Measurements from ENCODE around the gene EEIG1. TPM values are rescaled to one million over a fixed set of nuclear protein-coding genes. Genes with fewer than 3 reads are reported as not detected.

Gene EEIG1
- total and polyA plus RNA-seq, 9 of the 15 experiments (the other 6 are each of a cell fraction or from before 2014, with no cell fraction given), result 0.17 to 16.7 (median 3.6) TPM

DNA sequence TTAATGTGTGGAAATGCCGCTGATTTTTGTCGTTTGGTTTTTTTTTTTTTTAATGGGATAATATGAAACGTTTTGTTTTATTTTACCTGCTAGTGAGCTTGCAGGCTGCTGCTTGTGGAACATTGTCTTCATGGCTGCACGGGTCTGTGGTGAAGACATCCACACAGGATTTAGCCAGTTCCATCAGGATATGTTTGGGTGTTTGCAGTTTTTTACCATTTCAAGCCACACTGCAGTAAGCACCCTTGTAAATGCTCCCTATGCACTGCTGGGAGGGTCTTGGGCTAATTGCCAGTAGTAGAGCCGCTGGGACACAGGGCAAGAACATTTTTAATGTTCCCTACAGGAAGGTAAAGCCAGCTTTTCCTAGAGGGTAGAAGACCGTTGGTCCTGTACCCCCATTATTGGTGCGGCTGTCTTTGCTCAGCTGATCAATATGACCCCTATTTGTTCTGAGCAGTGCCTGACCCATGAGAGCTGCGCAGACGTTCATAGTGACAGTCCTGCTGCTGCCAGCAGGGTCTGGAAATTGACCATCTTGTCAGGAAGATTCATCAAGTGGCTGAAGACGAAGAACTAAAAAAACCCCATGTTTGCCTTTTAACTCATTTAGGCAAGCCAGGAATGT lies 20.5 kb upstream of the EEIG1 start (continued):
- no peak for TF ChIP-seq PRMT5 (CRISPR knock-in tag; IDR thresholded peaks at IDR 0.05)
- no peak for TF ChIP-seq FOXK2 (conservative IDR thresholded peaks at IDR 0.05 in 1 of 2, IDR thresholded peaks at IDR 0.05 in 1 of 2; ENCODE audit: low read depth in 2 of 2)
- TF ChIP-seq, protein P1, sequence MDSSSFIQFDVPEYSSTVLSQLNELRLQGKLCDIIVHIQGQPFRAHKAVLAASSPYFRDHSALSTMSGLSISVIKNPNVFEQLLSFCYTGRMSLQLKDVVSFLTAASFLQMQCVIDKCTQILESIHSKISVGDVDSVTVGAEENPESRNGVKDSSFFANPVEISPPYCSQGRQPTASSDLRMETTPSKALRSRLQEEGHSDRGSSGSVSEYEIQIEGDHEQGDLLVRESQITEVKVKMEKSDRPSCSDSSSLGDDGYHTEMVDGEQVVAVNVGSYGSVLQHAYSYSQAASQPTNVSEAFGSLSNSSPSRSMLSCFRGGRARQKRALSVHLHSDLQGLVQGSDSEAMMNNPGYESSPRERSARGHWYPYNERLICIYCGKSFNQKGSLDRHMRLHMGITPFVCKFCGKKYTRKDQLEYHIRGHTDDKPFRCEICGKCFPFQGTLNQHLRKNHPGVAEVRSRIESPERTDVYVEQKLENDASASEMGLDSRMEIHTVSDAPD (CRISPR knock-in tag; IDR thresholded peaks at IDR 0.05), result no peak
- TF ChIP-seq SMAD2 (IDR thresholded peaks at IDR 0.05; ENCODE audit: low read depth, low read length), result no peak
- TF ChIP-seq NR1H2 (CRISPR knock-in tag; IDR thresholded peaks at IDR 0.05), result 0 out of 2 replicates have a peak, but pooled peaks have one; percentile 69
- TF ChIP-seq, protein P2, sequence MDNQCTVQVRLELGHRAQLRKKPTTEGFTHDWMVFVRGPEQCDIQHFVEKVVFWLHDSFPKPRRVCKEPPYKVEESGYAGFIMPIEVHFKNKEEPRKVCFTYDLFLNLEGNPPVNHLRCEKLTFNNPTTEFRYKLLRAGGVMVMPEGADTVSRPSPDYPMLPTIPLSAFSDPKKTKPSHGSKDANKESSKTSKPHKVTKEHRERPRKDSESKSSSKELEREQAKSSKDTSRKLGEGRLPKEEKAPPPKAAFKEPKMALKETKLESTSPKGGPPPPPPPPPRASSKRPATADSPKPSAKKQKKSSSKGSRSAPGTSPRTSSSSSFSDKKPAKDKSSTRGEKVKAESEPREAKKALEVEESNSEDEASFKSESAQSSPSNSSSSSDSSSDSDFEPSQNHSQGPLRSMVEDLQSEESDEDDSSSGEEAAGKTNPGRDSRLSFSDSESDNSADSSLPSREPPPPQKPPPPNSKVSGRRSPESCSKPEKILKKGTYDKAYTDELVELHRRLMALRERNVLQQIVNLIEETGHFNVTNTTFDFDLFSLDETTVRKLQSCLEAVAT (IDR thresholded peaks at IDR 0.05), result peak in 1 of 2 experiments; percentile 62; a peak in 1 of 4 replicates
- TF ChIP-seq NONO (IDR thresholded peaks at IDR 0.05; ENCODE audit: low read depth in 2 of 2, low read length in 1 of 2), result 0 out of 4 replicates have a peak, but pooled peaks of 1 of the 2 experiments have one; percentile 8
- no peak for TF ChIP-seq SRSF3 (IDR thresholded peaks at IDR 0.05; ENCODE audit: insufficient read depth, low read length)
- TF ChIP-seq ZNF347 (CRISPR knock-in tag; IDR thresholded peaks at IDR 0.05; ENCODE audit: low read depth), result no peak
- TF ChIP-seq, protein P3, sequence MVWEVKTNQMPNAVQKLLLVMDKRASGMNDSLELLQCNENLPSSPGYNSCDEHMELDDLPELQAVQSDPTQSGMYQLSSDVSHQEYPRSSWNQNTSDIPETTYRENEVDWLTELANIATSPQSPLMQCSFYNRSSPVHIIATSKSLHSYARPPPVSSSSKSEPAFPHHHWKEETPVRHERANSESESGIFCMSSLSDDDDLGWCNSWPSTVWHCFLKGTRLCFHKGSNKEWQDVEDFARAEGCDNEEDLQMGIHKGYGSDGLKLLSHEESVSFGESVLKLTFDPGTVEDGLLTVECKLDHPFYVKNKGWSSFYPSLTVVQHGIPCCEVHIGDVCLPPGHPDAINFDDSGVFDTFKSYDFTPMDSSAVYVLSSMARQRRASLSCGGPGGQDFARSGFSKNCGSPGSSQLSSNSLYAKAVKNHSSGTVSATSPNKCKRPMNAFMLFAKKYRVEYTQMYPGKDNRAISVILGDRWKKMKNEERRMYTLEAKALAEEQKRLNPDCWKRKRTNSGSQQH (CRISPR knock-in tag; IDR thresholded peaks at IDR 0.05), result no peak
- 0 out of 2 replicates have a peak, but pooled peaks have one; percentile 16 for TF ChIP-seq PYGO2 (tag; IDR thresholded peaks at IDR 0.05)
- TF ChIP-seq MIER1 (IDR thresholded peaks at IDR 0.05; ENCODE audit: low read depth), result 0 out of 2 replicates have a peak, but pooled peaks have one; percentile 25
- no peak for TF ChIP-seq EP400 (IDR thresholded peaks at IDR 0.05)
- TF ChIP-seq TAL1 (IDR thresholded peaks at IDR 0.05), result no peak
- no peak for TF ChIP-seq ZNF436 (CRISPR knock-in tag; IDR thresholded peaks at IDR 0.05)
- 0 out of 2 replicates have a peak, but pooled peaks have one; percentile 33 for TF ChIP-seq LCOR (CRISPR knock-in tag; IDR thresholded peaks at IDR 0.05)
- TF ChIP-seq JUN (IDR thresholded peaks at IDR 0.05; ENCODE audit: borderline replicate concordance, low read depth, low read length), result no peak
- TF ChIP-seq JUN (CRISPR knock-in tag; IDR thresholded peaks at IDR 0.05; ENCODE audit: borderline replicate concordance), result no peak
- TF ChIP-seq, protein P4, sequence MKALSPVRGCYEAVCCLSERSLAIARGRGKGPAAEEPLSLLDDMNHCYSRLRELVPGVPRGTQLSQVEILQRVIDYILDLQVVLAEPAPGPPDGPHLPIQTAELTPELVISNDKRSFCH (CRISPR knock-in tag; IDR thresholded peaks at IDR 0.05), result no peak
- TF ChIP-seq, protein P4 (tag; IDR thresholded peaks at IDR 0.05), result peak; percentile 81
- TF ChIP-seq NFXL1 (CRISPR knock-in tag; IDR thresholded peaks at IDR 0.05), result no peak
- no peak for TF ChIP-seq GTF2A2 (tag; IDR thresholded peaks at IDR 0.05)
- TF ChIP-seq MXI1 (IDR thresholded peaks at IDR 0.05; ENCODE audit: low read depth, low read length), result no peak
- TF ChIP-seq HCFC1 (IDR thresholded peaks at IDR 0.05; ENCODE audit: low read depth, low read length), result no peak
- TF ChIP-seq, protein P5, sequence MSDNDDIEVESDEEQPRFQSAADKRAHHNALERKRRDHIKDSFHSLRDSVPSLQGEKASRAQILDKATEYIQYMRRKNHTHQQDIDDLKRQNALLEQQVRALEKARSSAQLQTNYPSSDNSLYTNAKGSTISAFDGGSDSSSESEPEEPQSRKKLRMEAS (CRISPR knock-in tag; IDR thresholded peaks at IDR 0.05), result no peak

Measured in K562 (cell line).